ENCODE measurements around the gene MEOX1. TPM values are rescaled to one million over a fixed set of nuclear protein-coding genes. Genes with fewer than 3 reads are reported as not detected.

MEOX1 gene
- total RNA-seq, 1 experiment from 2014 or later, result 0.72 TPM

- Histone ChIP-seq H3K27ac (no peak overlapping the region), H2AFZ (no peak overlapping the region), H3K9me3 (ENCODE audit: insufficient read depth, low read depth) (no peaks in the 10 kb centered on the region), H3F3A (ENCODE audit: insufficient read depth, low read depth) (peaks cover 8% of the 10 kb centered on the region), H3K9me2 (ENCODE audit: insufficient read depth) (no peaks in the 10 kb centered on the region), H3K4me3 (no peak overlapping the region), H3K27me3 (ENCODE audit: insufficient read depth, low read depth) (no peaks in the 10 kb centered on the region), H3K4me1 (replicated peaks; ENCODE audit: insufficient read depth) (peaks cover 10% of the 10 kb centered on the region; the same call in 1 of the 2 replicates), H3K79me2 (ENCODE audit: low read depth) (no peaks in the 10 kb centered on the region), H3K36me3 (ENCODE audit: low read depth) (no peaks in the 10 kb centered on the region), H4K20me1 (ENCODE audit: insufficient read depth) (no peaks in the 10 kb centered on the region), H3K4me2 (no peak overlapping the region)
- POLR2A ChIA-PET (ENCODE audit: unreplicated experiment), result no interaction called here
- TF ChIP-seq EZH2 (IDR thresholded peaks at IDR 0.05; ENCODE audit: low read depth), result no peak
- no peak for TF ChIP-seq CTCF (conservative IDR thresholded peaks at IDR 0.05)
- no peak for DNase-seq
- CTCF ChIA-PET, result no interaction called here
- no TSS peak for BruUV-seq (replicated peaks)
- intact Hi-C loops (cut with micrococcal nuclease; ENCODE audit: unreplicated experiment), result no loop called here
Observed at GRCh38 chr17:43660816-43661493, 767 bp downstream of the MEOX1 start.

- ChIA-PET POLR2A (ENCODE audit: unreplicated experiment) (no interaction called here), CTCF (interaction anchor here (0.5 to 0.6 kb wide), 3 partner anchors 93 to 294 kb away, joined by 7 to 9 read pairs (median 9); partner anchors contain the start of gene PYY)
- H3K9me3 ChIP-seq (ENCODE audit: insufficient read depth, low read depth), result no peaks in the 10 kb centered on the region
- no peaks in the 10 kb centered on the region for H3K36me3 ChIP-seq (ENCODE audit: low read depth)
- no peak overlapping the region for H3K4me3 ChIP-seq
- H3K27ac ChIP-seq, result no peak overlapping the region
- no peak overlapping the region for H3K4me2 ChIP-seq
- no peaks in the 10 kb centered on the region for H4K20me1 ChIP-seq (ENCODE audit: insufficient read depth)
- H2AFZ ChIP-seq, result no peak overlapping the region
- no peaks in the 10 kb centered on the region for H3K9me2 ChIP-seq (ENCODE audit: insufficient read depth)
- H3K79me2 ChIP-seq (ENCODE audit: low read depth), result no peaks in the 10 kb centered on the region
- DNase-seq, result no peak
- H3F3A ChIP-seq (ENCODE audit: insufficient read depth, low read depth), result peaks cover 8% of the 10 kb centered on the region
- TF ChIP-seq CTCF (conservative IDR thresholded peaks at IDR 0.05) (no peak), EZH2 (IDR thresholded peaks at IDR 0.05; ENCODE audit: low read depth) (no peak)
- no TSS peak for BruUV-seq (replicated peaks)
- intact Hi-C loops (cut with micrococcal nuclease; ENCODE audit: unreplicated experiment), result no loop called here
- peaks cover 10% of the 10 kb centered on the region; the same call in 1 of the 2 replicates for H3K4me1 ChIP-seq (replicated peaks; ENCODE audit: insufficient read depth)
- no peaks in the 10 kb centered on the region for H3K27me3 ChIP-seq (ENCODE audit: insufficient read depth, low read depth)
Observed at GRCh38 chr17:43659823-43660617, 1.7 kb downstream of the MEOX1 start.

- Histone ChIP-seq H2AFZ (no peak overlapping the region), H3K4me3 (no peak overlapping the region), H3K9me3 (ENCODE audit: insufficient read depth, low read depth) (no peaks in the 10 kb centered on the region), H3F3A (ENCODE audit: insufficient read depth, low read depth) (peaks cover 8% of the 10 kb centered on the region; the same call in 1 of the 2 replicates), H4K20me1 (ENCODE audit: insufficient read depth) (no peaks in the 10 kb centered on the region), H3K36me3 (ENCODE audit: low read depth) (no peaks in the 10 kb centered on the region), H3K79me2 (ENCODE audit: low read depth) (no peaks in the 10 kb centered on the region), H3K9me2 (ENCODE audit: insufficient read depth) (no peaks in the 10 kb centered on the region), H3K4me1 (replicated peaks; ENCODE audit: insufficient read depth) (peaks cover 10% of the 10 kb centered on the region; the same call in 1 of the 2 replicates), H3K27ac (no peak overlapping the region), H3K27me3 (ENCODE audit: insufficient read depth, low read depth) (no peaks in the 10 kb centered on the region), H3K4me2 (no peak overlapping the region)
- CTCF ChIA-PET, result no interaction called here
- intact Hi-C loops (cut with micrococcal nuclease; ENCODE audit: unreplicated experiment), result no loop called here
- DNase-seq, result no peak
- TF ChIP-seq EZH2 (IDR thresholded peaks at IDR 0.05; ENCODE audit: low read depth) (no peak), CTCF (conservative IDR thresholded peaks at IDR 0.05) (no peak)
- no TSS peak for BruUV-seq (replicated peaks)
- POLR2A ChIA-PET (ENCODE audit: unreplicated experiment), result no interaction called here
Observed at GRCh38 chr17:43658900-43659299, 2.8 kb downstream of the MEOX1 start.
